ENCODE data around the gene CSTF3. TPM values are rescaled to one million over a fixed set of nuclear protein-coding genes. Genes with fewer than 3 reads are reported as not detected.
A peak's percentile ranks its signal among the peaks of the same experiment; 100 is the strongest.

CSTF3 gene
- total and polyA plus RNA-seq, 9 of the 15 experiments (the other 6 are each of a cell fraction or from before 2014, with no cell fraction given) = 37.0 to 111 (median 61.0) TPM

DNA sequence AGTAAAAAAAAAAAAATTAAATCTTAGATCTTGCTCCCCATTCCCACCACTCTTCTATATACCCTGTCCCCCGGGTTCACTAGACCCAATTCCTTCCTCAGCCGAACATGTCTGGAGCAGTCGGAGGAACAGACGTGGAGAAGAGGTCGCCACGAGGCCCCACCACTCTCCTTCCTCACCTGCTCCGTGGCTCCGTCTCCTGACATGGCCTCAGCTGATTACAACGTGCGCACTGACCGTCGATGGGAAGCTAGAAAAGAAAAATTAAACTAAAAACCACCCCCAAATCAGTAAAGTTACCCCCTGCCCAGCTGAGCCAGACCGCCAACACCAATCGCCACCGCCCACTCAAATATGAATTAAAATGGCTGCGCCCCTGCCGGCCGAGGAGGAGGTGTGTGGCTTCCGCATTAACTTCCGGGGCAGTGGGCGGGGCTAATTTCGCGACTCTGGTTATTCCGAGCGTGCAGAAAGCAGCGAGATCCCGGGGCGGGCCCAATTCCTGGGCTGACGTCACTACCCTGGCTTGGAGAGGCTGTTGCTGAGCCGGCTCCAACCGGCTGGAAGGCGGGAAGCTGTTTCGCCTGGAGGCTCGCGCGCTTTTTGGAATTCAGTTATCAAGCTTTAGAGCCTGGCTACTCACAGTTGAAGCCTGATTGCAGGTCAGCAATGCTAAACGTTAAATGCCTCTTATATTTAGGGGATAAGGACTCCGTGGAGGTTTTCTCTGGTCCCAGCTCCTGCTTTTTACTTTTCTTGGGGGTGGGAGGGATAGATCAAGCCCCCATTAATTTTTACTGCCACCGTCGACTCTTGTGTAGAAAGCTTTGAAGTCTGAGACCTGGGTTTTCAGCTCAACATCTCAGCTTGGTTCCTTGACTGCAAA is at the start of gene CSTF3 (continued):
- TF ChIP-seq, protein P1, sequence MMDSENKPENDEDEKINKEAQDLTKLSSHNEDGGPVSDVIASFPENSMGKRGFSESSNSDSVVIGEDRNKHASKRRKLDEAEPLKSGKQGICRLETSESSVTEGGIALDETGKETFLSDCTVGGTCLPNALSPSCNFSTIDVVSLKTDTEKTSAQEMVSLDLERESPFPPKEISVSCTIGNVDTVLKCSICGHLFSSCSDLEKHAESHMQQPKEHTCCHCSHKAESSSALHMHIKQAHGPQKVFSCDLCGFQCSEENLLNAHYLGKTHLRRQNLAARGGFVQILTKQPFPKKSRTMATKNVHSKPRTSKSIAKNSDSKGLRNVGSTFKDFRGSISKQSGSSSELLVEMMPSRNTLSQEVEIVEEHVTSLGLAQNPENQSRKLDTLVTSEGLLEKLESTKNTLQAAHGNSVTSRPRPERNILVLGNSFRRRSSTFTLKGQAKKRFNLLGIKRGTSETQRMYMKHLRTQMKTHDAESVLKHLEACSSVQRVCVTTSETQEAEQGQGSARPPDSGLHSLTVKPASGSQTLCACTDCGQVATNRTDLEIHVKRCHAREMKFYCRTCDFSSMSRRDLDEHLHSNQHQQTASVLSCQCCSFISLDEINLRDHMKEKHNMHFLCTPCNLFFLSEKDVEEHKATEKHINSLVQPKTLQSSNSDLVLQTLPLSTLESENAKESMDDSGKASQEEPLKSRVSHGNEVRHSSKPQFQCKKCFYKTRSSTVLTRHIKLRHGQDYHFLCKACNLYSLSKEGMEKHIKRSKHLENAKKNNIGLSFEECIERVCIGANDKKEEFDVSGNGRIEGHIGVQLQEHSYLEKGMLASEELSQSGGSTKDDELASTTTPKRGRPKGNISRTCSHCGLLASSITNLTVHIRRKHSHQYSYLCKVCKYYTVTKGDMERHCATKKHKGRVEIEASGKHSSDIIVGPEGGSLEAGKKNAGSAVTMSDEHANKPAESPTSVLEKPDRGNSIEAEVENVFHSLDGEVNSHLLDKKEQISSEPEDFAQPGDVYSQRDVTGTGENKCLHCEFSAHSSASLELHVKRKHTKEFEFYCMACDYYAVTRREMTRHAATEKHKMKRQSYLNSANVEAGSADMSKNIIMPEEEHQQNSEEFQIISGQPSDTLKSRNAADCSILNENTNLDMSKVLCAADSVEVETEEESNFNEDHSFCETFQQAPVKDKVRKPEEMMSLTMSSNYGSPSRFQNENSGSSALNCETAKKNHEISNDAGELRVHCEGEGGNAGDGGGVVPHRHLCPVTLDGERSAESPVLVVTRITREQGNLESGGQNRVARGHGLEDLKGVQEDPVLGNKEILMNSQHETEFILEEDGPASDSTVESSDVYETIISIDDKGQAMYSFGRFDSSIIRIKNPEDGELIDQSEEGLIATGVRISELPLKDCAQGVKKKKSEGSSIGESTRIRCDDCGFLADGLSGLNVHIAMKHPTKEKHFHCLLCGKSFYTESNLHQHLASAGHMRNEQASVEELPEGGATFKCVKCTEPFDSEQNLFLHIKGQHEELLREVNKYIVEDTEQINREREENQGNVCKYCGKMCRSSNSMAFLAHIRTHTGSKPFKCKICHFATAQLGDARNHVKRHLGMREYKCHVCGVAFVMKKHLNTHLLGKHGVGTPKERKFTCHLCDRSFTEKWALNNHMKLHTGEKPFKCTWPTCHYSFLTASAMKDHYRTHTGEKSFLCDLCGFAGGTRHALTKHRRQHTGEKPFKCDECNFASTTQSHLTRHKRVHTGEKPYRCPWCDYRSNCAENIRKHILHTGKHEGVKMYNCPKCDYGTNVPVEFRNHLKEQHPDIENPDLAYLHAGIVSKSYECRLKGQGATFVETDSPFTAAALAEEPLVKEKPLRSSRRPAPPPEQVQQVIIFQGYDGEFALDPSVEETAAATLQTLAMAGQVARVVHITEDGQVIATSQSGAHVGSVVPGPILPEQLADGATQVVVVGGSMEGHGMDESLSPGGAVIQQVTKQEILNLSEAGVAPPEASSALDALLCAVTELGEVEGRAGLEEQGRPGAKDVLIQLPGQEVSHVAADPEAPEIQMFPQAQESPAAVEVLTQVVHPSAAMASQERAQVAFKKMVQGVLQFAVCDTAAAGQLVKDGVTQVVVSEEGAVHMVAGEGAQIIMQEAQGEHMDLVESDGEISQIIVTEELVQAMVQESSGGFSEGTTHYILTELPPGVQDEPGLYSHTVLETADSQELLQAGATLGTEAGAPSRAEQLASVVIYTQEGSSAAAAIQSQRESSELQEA (IDR thresholded peaks at IDR 0.05; ENCODE audit: low read depth) = no peak
- TF ChIP-seq CREB1 (IDR thresholded peaks at IDR 0.05) = peak; percentile 85
- peak; percentile 90 for TF ChIP-seq CREB1 (CRISPR knock-in tag; IDR thresholded peaks at IDR 0.05)
- TF ChIP-seq ZNF444 (CRISPR knock-in tag; IDR thresholded peaks at IDR 0.05) = no peak
- TF ChIP-seq, protein P2, sequence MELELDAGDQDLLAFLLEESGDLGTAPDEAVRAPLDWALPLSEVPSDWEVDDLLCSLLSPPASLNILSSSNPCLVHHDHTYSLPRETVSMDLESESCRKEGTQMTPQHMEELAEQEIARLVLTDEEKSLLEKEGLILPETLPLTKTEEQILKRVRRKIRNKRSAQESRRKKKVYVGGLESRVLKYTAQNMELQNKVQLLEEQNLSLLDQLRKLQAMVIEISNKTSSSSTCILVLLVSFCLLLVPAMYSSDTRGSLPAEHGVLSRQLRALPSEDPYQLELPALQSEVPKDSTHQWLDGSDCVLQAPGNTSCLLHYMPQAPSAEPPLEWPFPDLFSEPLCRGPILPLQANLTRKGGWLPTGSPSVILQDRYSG (tag; conservative IDR thresholded peaks at IDR 0.05; ENCODE audit: low read depth) = peak; percentile 72
- no peak for TF ChIP-seq ZNF507 (tag; conservative IDR thresholded peaks at IDR 0.05)
- TF ChIP-seq, protein P3, sequence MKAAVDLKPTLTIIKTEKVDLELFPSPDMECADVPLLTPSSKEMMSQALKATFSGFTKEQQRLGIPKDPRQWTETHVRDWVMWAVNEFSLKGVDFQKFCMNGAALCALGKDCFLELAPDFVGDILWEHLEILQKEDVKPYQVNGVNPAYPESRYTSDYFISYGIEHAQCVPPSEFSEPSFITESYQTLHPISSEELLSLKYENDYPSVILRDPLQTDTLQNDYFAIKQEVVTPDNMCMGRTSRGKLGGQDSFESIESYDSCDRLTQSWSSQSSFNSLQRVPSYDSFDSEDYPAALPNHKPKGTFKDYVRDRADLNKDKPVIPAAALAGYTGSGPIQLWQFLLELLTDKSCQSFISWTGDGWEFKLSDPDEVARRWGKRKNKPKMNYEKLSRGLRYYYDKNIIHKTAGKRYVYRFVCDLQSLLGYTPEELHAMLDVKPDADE (conservative IDR thresholded peaks at IDR 0.05; ENCODE audit: control insufficient read depth, low read depth, low read length) = peak; percentile 77
- TF ChIP-seq LEF1 (IDR thresholded peaks at IDR 0.05) = peak; percentile 78; the same call in 1 of the 2 replicates
- 0 out of 2 replicates have a peak, but pooled peaks have one; percentile 22 for TF ChIP-seq GATAD2A (IDR thresholded peaks at IDR 0.05)
- peak; percentile 80; the same call in 1 of the 2 replicates for TF ChIP-seq MEF2D (tag; conservative IDR thresholded peaks at IDR 0.05; ENCODE audit: low read depth)
- peak; percentile 96 for TF ChIP-seq NBN (IDR thresholded peaks at IDR 0.05; ENCODE audit: low read depth)
- no peak for TF ChIP-seq CAMTA2 (CRISPR knock-in tag; conservative IDR thresholded peaks at IDR 0.05)
- TF ChIP-seq HDAC6 (IDR thresholded peaks at IDR 0.05; ENCODE audit: low read depth, low read length) = no peak
